Measurements from ENCODE around the gene RUSC2. TPM values are rescaled to one million over a fixed set of nuclear protein-coding genes. Genes with fewer than 3 reads are reported as not detected.

Gene RUSC2
- total and polyA plus RNA-seq, 2 of the 13 experiments (the other 11 are each of a cell fraction or from before 2014, with no cell fraction given) = 2.8 to 3.3 TPM

DNA sequence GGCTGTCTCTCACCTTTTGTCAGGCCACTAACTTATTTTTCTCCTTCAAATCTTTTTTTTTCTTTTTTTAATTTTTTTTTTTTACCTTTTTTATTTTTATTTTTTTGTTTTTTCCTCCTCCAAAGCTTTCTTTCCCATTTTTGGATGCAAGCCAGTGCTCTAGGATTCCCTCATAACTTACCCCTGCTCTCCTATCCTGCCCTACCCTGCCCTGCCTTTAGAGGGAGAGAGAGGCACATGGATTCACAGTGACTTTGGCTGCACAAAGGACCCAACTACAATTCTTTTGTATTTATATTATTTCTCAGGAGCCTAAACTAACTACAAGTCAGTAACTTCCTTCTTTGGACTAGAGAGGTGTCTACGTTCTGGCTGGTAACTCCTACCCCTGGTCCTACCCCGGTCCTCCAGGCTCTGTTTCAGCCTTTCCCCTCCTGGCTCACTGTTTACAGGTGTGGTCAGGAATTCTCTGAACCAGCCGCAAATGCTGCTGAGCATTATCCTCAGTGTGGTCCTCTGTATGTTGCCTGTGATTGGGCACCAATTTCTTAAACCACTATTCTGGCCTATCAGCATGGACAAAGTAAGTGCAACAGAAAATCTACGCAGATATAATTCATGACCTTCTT, 8.4 kb upstream of the RUSC2 start (continued):
- TF ChIP-seq, protein P1, sequence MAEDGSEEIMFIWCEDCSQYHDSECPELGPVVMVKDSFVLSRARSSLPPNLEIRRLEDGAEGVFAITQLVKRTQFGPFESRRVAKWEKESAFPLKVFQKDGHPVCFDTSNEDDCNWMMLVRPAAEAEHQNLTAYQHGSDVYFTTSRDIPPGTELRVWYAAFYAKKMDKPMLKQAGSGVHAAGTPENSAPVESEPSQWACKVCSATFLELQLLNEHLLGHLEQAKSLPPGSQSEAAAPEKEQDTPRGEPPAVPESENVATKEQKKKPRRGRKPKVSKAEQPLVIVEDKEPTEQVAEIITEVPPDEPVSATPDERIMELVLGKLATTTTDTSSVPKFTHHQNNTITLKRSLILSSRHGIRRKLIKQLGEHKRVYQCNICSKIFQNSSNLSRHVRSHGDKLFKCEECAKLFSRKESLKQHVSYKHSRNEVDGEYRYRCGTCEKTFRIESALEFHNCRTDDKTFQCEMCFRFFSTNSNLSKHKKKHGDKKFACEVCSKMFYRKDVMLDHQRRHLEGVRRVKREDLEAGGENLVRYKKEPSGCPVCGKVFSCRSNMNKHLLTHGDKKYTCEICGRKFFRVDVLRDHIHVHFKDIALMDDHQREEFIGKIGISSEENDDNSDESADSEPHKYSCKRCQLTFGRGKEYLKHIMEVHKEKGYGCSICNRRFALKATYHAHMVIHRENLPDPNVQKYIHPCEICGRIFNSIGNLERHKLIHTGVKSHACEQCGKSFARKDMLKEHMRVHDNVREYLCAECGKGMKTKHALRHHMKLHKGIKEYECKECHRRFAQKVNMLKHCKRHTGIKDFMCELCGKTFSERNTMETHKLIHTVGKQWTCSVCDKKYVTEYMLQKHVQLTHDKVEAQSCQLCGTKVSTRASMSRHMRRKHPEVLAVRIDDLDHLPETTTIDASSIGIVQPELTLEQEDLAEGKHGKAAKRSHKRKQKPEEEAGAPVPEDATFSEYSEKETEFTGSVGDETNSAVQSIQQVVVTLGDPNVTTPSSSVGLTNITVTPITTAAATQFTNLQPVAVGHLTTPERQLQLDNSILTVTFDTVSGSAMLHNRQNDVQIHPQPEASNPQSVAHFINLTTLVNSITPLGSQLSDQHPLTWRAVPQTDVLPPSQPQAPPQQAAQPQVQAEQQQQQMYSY (CRISPR knock-in tag; IDR thresholded peaks at IDR 0.05) = no peak
- TF ChIP-seq, protein P2, sequence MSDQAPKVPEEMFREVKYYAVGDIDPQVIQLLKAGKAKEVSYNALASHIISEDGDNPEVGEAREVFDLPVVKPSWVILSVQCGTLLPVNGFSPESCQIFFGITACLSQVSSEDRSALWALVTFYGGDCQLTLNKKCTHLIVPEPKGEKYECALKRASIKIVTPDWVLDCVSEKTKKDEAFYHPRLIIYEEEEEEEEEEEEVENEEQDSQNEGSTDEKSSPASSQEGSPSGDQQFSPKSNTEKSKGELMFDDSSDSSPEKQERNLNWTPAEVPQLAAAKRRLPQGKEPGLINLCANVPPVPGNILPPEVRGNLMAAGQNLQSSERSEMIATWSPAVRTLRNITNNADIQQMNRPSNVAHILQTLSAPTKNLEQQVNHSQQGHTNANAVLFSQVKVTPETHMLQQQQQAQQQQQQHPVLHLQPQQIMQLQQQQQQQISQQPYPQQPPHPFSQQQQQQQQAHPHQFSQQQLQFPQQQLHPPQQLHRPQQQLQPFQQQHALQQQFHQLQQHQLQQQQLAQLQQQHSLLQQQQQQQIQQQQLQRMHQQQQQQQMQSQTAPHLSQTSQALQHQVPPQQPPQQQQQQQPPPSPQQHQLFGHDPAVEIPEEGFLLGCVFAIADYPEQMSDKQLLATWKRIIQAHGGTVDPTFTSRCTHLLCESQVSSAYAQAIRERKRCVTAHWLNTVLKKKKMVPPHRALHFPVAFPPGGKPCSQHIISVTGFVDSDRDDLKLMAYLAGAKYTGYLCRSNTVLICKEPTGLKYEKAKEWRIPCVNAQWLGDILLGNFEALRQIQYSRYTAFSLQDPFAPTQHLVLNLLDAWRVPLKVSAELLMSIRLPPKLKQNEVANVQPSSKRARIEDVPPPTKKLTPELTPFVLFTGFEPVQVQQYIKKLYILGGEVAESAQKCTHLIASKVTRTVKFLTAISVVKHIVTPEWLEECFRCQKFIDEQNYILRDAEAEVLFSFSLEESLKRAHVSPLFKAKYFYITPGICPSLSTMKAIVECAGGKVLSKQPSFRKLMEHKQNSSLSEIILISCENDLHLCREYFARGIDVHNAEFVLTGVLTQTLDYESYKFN (CRISPR knock-in tag; conservative IDR thresholded peaks at IDR 0.05) = no peak
- TF ChIP-seq ZNF7 (CRISPR knock-in tag; IDR thresholded peaks at IDR 0.05) = no peak
- no peak for TF ChIP-seq ARNTL (CRISPR knock-in tag; IDR thresholded peaks at IDR 0.05)
- TF ChIP-seq ZNF570 (CRISPR knock-in tag; IDR thresholded peaks at IDR 0.05; ENCODE audit: borderline replicate concordance) = no peak
- peak; percentile 43; the same call in 1 of the 2 replicates for TF ChIP-seq ZSCAN25 (CRISPR knock-in tag; IDR thresholded peaks at IDR 0.05)
- TF ChIP-seq SPEN (CRISPR knock-in tag; IDR thresholded peaks at IDR 0.05; ENCODE audit: low read depth) = no peak
- TF ChIP-seq ZBTB42 (CRISPR knock-in tag; IDR thresholded peaks at IDR 0.05) = no peak
- peak; percentile 87 for TF ChIP-seq SMC3 (IDR thresholded peaks at IDR 0.05; ENCODE audit: low read length)
- TF ChIP-seq ZNF44 (CRISPR knock-in tag; IDR thresholded peaks at IDR 0.05) = no peak
- TF ChIP-seq TOPORS (CRISPR knock-in tag; IDR thresholded peaks at IDR 0.05) = no peak
- TF ChIP-seq, protein P3, sequence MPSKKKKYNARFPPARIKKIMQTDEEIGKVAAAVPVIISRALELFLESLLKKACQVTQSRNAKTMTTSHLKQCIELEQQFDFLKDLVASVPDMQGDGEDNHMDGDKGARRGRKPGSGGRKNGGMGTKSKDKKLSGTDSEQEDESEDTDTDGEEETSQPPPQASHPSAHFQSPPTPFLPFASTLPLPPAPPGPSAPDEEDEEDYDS (CRISPR knock-in tag; IDR thresholded peaks at IDR 0.05) = no peak
- TF ChIP-seq ZNF260 (CRISPR knock-in tag; IDR thresholded peaks at IDR 0.05; ENCODE audit: borderline replicate concordance, low read depth) = no peak
- TF ChIP-seq ZKSCAN1 (IDR thresholded peaks at IDR 0.05; ENCODE audit: low read length) = no peak
- no peak for TF ChIP-seq GTF3A (CRISPR knock-in tag; conservative IDR thresholded peaks at IDR 0.05)
- no peak for TF ChIP-seq ZSCAN30 (CRISPR knock-in tag; IDR thresholded peaks at IDR 0.05)
- no peak for TF ChIP-seq ZNF703 (CRISPR knock-in tag; IDR thresholded peaks at IDR 0.05; ENCODE audit: borderline replicate concordance)
- no peak for TF ChIP-seq MTA3 (CRISPR knock-in tag; IDR thresholded peaks at IDR 0.05)
- TF ChIP-seq RAD21 (CRISPR knock-in tag; IDR thresholded peaks at IDR 0.05) = peak; percentile 64; the same call in 1 of the 2 replicates
- TF ChIP-seq, protein P4, sequence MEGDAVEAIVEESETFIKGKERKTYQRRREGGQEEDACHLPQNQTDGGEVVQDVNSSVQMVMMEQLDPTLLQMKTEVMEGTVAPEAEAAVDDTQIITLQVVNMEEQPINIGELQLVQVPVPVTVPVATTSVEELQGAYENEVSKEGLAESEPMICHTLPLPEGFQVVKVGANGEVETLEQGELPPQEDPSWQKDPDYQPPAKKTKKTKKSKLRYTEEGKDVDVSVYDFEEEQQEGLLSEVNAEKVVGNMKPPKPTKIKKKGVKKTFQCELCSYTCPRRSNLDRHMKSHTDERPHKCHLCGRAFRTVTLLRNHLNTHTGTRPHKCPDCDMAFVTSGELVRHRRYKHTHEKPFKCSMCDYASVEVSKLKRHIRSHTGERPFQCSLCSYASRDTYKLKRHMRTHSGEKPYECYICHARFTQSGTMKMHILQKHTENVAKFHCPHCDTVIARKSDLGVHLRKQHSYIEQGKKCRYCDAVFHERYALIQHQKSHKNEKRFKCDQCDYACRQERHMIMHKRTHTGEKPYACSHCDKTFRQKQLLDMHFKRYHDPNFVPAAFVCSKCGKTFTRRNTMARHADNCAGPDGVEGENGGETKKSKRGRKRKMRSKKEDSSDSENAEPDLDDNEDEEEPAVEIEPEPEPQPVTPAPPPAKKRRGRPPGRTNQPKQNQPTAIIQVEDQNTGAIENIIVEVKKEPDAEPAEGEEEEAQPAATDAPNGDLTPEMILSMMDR (CRISPR knock-in tag; IDR thresholded peaks at IDR 0.05) = peak; percentile 79
- TF ChIP-seq RFX1 (IDR thresholded peaks at IDR 0.05) = no peak
- no peak for TF ChIP-seq CHD4 (IDR thresholded peaks at IDR 0.05; ENCODE audit: borderline replicate concordance, low read length)
- no peak for TF ChIP-seq ZNF30 (CRISPR knock-in tag; IDR thresholded peaks at IDR 0.05)
